Measurements from ENCODE around the gene RPTOR.

The RPTOR gene

GRCh38 chr17:80633207-80633606 is 88.6 kb downstream of the RPTOR start:
- DNase-seq (ENCODE audit: low read depth in 1 of 2, low spot score in 1 of 2) = no peak
- no peaks in the 10 kb centered on the region for H3K27me3 ChIP-seq (ENCODE audit: insufficient read depth, poor library complexity, severe bottlenecking)
- no peak overlapping the region for H3K4me3 ChIP-seq (replicated peaks; ENCODE audit: insufficient read depth, low read length)
- H3K27ac ChIP-seq (replicated peaks) = no peak overlapping the region
- TF ChIP-seq GABPA (IDR thresholded peaks at IDR 0.05; ENCODE audit: low read depth) = no peak
- TF ChIP-seq POLR2AphosphoS5 (IDR thresholded peaks at IDR 0.05; ENCODE audit: low read depth) = no peak
- no peak for TF ChIP-seq CTCF (IDR thresholded peaks at IDR 0.05; ENCODE audit: insufficient read depth, low read length)
- TF ChIP-seq REST (IDR thresholded peaks at IDR 0.05; ENCODE audit: insufficient replicate concordance, low read depth) = no peak
- no peak for TF ChIP-seq SPI1 (IDR thresholded peaks at IDR 0.05; ENCODE audit: borderline replicate concordance, low read depth)

- no peak for TF ChIP-seq SPI1 (IDR thresholded peaks at IDR 0.05; ENCODE audit: borderline replicate concordance, low read depth)
- TF ChIP-seq REST (IDR thresholded peaks at IDR 0.05; ENCODE audit: insufficient replicate concordance, low read depth) = no peak
- TF ChIP-seq GABPA (IDR thresholded peaks at IDR 0.05; ENCODE audit: low read depth) = no peak
- TF ChIP-seq POLR2AphosphoS5 (IDR thresholded peaks at IDR 0.05; ENCODE audit: low read depth) = no peak
- no peak for TF ChIP-seq CTCF (IDR thresholded peaks at IDR 0.05; ENCODE audit: insufficient read depth, low read length)
- no peak overlapping the region for H3K27ac ChIP-seq (replicated peaks)
- no peaks in the 10 kb centered on the region for H3K27me3 ChIP-seq (ENCODE audit: insufficient read depth, poor library complexity, severe bottlenecking)
- no peak overlapping the region for H3K4me3 ChIP-seq (replicated peaks; ENCODE audit: insufficient read depth, low read length)
- DNase-seq (ENCODE audit: low read depth in 1 of 2, low spot score in 1 of 2) = no peak
Measured at GRCh38 chr17:80633994-80634566, 89.4 kb downstream of the RPTOR start.

- no peak overlapping the region for H3K4me3 ChIP-seq (replicated peaks; ENCODE audit: insufficient read depth, low read length)
- TF ChIP-seq SPI1 (IDR thresholded peaks at IDR 0.05; ENCODE audit: borderline replicate concordance, low read depth) = peak; percentile 88
- TF ChIP-seq POLR2AphosphoS5 (IDR thresholded peaks at IDR 0.05; ENCODE audit: low read depth) = no peak
- no peak for TF ChIP-seq CTCF (IDR thresholded peaks at IDR 0.05; ENCODE audit: insufficient read depth, low read length)
- TF ChIP-seq GABPA (IDR thresholded peaks at IDR 0.05; ENCODE audit: low read depth) = no peak
- peak in 1 of 2 experiments; percentile 40 for DNase-seq (ENCODE audit: low read depth in 1 of 2, low spot score in 1 of 2)
- H3K27ac ChIP-seq (replicated peaks) = no peak overlapping the region
- H3K27me3 ChIP-seq (ENCODE audit: insufficient read depth, poor library complexity, severe bottlenecking) = no peaks in the 10 kb centered on the region
Measured at GRCh38 chr17:80636361-80637018, 91.9 kb downstream of the RPTOR start.
